Measurements from ENCODE around the gene ANKRD55.
"Not testable (repeated sequence)": the region's sequence is repeated elsewhere in the genome, so short reads cannot be mapped to it uniquely, and the experiment has no call there.

Gene ANKRD55

DNA sequence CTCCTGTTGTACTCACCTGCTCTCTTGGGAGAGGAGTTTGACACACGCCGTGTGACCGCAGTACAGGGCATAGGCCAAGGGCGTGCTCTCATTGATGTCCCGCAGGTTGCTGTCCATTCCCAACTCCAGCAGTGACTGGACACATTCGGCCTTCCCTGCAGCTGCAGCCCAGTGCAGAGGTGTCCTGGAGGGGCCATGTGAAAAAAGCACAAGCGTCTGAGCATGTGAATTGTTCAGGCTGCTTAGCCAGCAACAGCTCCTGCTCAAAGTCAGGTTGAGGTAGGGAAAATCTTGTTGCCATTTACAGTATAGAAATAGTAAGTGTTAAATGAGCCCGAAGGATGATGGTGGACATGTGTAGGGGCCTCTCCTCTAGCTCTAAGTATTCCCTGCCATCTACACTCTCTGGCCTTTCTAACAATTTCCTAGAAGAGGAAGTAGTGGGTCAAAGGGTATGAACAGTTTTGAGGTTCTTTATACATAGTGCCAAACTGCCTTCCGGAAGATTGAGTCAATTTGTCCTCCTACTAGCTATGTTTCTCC is 116.5 kb downstream of the ANKRD55 start:
- no peak overlapping the region for H3K27ac ChIP-seq
- H3K4me3 ChIP-seq = no peak overlapping the region

DNA sequence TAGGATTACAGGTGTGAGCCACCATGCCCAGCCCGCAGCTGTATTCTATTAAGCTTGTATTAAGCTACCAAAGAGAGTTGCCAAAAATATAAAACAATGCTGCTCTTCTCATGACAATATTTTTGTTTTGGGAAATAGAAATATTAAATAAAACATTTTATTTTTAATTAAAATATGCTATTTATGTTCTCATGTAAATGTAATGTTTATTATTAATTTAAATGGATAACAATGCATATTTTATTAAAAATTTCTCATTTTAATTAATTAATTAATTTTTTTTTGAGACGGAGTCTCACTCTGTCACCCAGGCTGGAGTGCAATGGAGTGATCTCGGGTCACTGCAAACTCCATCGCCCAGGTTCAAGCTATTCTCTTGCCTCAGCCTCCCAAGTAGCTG is 117.5 kb downstream of the ANKRD55 start:
- Histone ChIP-seq H3K27ac (no peak overlapping the region), H3K4me3 (no peak overlapping the region)

DNA sequence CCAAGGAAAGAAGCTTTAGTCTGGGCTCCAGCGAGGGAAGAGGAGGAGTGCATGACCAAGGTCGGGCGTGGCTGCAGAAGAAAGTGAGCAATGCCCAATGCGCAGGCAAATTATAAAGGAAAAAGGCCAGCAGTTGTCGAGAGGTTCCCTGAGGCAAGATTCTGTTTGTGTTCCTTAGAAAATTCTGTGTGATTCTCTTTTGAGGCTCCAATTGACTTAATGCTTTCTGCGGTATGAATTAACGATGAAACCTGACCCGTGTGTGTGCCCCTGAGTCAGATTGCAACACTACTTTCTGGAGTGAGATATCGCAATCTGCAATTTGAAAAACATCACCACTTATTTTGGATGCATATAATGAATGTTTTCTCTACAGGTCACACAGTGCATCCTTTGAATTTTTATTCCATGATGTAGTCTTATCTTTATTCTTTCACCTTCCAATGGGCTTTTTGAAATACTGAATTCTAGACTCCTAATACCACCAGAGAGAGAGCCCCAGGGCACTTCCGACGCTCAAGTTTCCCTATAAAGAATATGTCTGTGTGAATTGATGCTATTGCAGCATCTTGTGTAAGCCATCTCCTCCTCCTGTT is 120.5 kb downstream of the ANKRD55 start:
- H3K27ac ChIP-seq = no peak overlapping the region
- no peak overlapping the region for H3K4me3 ChIP-seq

DNA sequence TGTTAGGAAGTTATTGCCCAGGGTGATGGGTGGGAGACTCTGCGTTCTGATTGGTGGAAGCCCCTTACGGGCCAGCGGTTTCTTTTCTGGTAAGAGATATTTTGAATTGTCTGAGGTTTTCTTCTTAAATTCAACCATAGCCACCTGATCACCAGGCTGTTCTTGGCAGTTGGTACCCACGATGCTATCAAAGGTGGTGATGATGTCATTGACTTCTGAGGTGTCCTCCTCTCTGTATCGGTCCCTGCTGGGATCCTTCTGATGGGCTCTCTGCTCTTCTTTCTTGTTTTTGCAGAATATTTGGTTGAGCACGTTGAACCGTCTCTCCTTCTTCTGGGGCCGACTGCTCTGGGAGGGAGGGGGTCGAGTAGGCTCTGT is 121.7 kb downstream of the ANKRD55 start:
- no peak overlapping the region for H3K4me3 ChIP-seq

DNA sequence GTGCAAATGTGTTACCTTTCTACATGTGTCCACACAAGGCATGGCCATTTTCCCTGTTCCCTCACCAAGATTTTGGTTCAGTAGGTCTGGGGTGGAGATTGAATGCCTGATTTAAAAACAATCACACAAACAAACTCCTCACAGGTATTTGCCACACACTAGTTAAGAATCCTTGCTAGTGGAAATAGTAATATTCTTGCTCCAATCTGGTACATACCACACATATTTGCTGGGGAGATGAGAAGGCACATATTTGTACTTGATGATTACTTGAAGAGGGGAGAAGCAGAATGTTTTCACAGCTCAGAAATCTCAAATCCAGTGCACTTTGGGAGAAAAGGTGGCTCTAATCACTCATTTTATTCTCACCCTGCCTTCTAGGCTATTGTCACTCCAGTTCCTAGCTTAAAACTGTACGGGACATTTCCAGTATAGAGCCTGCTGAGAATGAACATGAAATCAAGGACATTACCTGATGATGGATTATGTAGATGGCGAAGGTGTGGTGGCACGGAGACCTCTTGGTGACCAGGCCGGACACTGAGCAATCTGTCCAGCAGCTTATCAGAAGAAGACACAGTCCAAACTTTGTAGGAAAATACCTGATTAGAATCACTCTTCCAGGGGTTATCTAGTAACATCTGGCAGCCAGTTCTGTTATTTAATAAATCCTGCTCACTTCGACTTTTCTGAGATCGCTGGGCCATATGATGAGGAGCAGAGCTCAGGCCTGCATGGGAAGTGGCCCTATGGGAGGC is 122.3 kb downstream of the ANKRD55 start:
- H3K4me3 ChIP-seq = no peak overlapping the region
- no peak overlapping the region for H3K27ac ChIP-seq

More for the DNA sequence above, 121.7 kb downstream of the ANKRD55 start:
- no peak overlapping the region for H3K27ac ChIP-seq

DNA sequence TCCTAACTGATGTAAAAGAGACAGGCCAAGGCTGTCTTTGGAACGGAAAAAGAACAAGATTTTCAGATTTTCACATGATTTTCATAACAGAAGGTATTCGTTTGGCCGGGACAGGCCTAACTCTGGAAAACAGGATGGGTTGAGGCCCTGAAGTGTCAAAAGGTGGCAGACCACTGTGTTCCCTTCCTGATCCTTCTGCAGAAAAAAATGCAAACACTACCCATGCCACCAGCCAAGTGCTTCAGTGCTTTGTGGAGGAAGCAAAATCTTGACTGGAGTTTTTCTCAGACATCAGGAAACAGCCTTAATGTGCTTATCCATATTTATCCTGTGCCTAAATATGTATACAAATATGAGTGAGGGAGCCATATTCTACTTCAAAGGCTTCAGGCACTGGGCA is 124.9 kb downstream of the ANKRD55 start:
- no peak overlapping the region for H3K27ac ChIP-seq

DNA sequence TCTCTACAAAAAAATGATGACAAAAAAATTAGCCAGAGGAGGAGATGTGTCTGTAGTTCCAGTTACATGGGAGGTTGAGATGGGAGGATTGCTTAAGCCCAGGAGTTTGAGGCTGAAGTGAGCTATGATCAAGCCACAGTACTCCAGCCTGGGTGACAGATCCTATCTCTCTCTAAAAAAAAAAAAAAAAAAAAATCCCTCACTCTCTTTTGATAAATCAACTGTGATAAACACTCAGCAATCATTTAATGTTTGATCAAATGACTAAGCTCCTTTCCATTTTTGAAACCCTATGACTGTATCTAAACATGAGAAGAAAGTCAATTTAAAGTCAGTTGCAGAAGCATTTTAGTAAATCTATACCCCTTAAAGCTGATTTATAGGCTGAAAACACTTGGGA is 126.3 kb downstream of the ANKRD55 start:
- no peak overlapping the region for H3K4me3 ChIP-seq

More for the DNA sequence above, 124.9 kb downstream of the ANKRD55 start:
- no peak overlapping the region for H3K4me3 ChIP-seq

DNA sequence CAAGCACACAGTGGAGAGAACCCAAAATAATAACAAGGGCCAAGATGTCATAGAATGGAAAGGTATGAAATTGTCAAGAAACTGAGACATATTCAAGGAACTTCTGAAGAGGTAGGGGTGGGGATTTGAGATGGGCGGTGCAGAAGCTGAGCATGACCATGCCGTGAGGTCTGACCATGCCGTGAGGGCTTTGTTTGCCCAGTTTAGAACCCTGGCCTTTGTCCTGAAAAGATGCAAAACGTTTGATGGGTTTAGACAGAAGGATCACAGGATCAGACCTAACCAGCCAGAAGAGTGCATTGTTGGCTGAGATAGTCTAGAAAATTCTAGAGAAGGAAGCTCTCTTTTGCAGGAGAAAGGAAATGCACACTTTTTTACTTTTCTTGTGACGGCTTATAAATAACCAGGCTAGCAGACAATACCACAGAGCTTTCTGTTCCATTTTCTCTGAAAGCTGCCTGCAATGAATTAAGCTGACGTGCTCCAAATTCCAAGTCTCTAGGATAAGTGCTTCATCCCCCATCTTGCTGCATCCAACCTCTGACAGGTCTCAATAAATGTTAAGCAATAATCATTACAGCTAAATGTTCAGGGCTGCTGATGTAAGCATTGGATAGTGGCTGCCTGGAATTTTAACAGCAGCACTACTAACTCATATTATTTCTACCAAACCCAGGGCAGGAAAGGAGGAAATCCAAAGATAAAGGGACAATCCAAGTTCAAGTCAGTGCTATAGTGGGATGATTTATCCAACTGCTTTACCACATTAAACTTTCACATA is 127.4 kb downstream of the ANKRD55 start:
- H3K27ac ChIP-seq = no peak overlapping the region
- H3K4me3 ChIP-seq = no peak overlapping the region

More for the DNA sequence above, 126.3 kb downstream of the ANKRD55 start:
- H3K27ac ChIP-seq = no peak overlapping the region

DNA sequence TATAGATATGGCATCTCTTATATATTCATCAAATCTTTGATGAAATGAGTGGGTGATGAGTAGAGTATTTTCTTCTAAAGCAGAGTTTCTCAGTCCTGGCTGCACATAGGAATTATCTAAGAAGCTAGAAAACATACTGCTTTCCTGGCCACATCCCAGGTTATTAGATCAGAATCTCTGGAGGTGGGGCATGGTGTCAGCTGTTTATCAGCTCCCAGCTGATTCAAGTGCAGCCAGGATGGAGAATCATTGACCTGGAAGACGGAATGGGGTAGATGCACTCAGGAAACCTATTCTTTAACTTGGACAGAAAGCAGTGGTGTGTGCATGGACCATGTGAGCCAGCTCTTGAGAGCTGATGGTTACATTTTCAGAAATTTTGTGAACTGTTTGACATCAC is 130.2 kb downstream of the ANKRD55 start:
- H3K27ac ChIP-seq = no peak overlapping the region
- H3K4me3 ChIP-seq = no peak overlapping the region

DNA sequence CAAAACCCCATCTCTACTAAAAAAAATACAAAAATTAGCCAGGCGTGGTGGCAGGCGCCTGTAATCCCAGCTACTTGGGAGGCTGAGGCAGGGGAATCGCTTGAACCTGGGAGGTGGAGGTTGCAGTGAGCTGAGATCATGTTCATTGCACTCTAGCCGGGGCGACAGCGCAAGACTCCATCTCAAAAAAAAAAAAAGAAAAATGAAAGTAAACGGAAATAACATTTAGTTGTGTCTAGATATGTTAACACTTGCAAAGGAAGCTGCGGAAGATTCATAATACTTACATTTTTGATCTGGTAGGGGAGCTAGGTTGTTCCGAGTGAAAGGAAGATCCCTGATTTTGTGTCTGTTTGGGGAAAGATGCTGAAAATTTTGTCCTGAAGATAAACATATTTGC is 130.9 kb downstream of the ANKRD55 start:
- not testable (repeated sequence) for H3K4me3 ChIP-seq, H3K27ac ChIP-seq

DNA sequence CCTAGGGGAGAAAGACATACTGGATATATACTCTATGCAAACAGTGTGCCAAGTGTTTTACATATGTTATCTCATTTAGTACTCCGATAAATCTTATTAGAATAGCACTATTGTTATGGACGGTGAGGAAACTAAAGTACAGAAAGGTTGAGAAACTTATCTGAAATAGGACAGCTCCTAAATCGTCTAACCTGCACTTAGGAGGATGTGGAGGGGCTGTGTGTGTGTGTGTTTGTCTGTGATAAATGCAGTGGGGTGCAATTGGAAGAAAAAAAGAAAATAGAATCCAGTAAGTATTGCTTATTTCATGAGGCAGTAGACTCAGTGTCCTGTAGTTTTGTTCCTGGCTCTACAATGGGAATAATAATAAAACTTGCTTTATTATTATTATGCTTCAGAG is 131.9 kb downstream of the ANKRD55 start:
- no peak overlapping the region for H3K4me3 ChIP-seq
- H3K27ac ChIP-seq = peak overlapping the region in 5 of 21 experiments; percentile 49 to 63 (median 60)

DNA sequence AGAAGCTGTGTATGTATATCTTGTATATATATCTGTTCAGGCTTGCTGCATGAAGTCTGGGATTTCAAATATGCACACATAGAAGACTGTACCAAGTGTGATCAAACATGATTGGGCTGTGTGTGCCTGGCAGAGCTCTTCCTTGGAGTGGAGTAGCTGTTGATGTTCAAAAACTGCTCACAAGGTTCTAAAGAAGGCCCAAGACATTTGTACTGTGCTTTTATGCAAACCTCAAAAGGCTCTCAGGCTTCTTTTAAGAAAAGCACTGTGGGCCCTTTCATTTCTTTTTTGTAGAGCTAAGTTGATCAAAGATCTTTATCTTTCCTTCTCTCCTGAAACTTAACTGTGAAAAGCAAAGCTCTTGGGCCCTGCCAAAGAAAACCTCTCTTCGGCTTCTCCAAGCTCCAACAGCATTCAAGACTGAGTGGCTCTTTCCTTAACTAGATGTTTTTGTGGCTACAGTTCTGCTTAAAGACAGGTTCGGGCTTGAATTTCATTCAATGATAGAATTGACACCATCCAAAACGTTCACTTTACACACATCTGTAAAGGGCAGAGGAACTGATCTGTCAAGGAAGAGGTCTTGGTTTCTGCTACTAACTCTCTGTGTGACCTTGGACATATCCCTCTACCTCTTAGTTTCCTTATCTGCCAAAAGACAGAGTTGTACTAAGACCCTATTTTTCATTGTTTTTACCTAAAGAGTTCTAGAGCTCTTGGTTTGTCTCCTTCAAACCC is 132.5 kb downstream of the ANKRD55 start:
- Histone ChIP-seq H3K4me3 (no peak overlapping the region), H3K27ac (peak overlapping the region in 12 of 21 experiments; percentile 4 to 67 (median 52))

DNA sequence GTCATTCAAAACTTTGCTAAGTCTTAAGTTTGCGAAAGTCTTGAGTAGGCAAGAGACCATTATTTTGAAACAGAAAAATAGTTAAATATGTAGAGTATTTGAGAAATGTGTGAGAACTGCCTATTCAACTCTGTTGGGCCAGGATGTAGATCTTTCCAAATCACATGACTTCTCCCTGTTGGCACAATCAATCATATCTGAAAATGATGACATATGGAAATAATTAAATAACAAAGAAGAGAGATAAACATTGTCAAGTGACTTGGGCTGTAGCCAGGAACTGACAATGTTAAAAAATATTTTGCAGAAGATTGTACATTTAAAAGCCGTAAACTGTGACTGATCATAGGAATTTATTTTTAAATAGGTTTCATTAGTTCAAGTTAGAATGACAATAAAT is 133.8 kb downstream of the ANKRD55 start:
- H3K27ac ChIP-seq = peak overlapping the region in 3 of 21 experiments; percentile 21 to 67 (median 63)
- H3K4me3 ChIP-seq = no peak overlapping the region

DNA sequence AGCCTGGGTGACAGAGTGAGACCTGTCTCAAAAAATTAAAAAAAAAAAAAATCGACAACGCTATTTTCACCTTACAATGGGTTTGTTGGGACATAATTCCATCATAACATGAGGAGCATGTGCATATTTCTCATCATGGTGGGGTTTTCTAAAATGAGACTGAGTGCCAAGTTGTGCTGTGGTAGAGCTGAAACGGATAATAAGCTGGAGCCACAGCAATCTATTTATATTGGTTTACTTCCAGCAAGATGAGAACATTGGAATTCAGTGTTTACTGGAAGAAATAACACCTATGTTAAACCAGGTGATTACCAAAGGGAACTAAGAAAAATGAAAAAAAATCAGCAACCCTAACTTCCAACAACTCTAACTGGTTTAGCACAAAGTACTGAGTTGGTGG is 136.1 kb downstream of the ANKRD55 start:
- Histone ChIP-seq H3K27ac (no peak overlapping the region), H3K4me3 (no peak overlapping the region)

DNA sequence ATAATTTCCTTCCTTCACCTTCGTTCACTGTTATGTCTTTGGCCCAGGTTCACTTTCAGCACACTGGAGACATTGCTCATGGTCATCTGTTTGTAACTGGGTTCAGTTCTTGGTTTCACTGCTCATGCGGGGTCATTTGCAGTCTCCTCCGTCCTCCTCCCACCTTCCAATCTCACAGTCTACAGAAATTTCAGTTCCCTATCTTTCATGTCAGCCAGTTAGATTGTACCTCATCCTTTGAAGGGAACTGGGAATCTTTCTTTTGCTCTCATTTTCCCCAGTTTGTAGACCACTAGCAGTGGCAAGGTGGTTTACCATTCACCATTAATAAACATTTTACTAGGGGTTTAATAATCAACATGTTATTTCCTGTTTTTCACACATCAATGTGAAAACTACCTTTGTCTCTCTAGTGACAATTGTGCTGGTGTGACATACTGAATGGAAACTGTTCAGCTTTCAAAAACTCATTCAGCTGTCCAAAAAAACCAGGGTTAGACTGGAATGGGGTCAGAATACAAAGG is 137.5 kb downstream of the ANKRD55 start:
- H3K4me3 ChIP-seq = no peak overlapping the region
- H3K27ac ChIP-seq = no peak overlapping the region

DNA sequence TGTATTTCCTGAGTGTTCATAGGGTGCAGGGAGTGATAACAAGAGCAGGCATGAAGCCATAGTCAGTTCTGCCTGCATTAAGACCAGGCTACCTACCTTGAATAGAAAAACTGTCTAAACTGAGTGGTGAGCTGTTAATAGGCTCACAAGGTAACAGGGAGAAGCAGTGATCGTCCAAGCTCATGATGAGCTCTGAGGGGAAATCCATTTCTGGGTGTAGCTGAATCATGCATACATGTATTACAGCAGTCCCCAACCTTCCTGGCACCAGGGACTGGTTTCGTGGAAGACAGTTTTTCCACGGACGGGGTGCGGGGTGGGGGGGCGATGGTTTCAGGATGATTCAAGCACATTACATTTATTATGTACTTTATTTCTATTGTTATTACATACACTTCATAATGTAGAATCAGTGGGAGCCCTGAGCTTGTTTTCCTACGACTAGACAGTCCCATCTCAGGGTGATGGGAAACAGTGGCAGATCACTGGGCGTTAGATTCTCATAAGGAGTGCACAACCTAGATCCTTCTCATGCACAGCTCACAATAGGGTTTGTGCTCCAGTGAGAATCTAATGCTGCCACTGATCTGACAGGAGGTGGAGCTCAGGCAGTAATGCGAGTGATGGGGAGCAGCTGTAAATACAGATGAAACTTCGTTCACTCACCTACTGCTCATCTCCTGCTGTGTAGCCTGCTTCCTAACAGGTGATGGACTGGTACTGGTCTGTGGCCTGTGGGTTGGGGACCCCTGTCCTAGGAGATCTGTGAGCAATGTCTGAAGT is 138.4 kb downstream of the ANKRD55 start:
- Histone ChIP-seq H3K4me3 (no peak overlapping the region), H3K27ac (no peak overlapping the region)

DNA sequence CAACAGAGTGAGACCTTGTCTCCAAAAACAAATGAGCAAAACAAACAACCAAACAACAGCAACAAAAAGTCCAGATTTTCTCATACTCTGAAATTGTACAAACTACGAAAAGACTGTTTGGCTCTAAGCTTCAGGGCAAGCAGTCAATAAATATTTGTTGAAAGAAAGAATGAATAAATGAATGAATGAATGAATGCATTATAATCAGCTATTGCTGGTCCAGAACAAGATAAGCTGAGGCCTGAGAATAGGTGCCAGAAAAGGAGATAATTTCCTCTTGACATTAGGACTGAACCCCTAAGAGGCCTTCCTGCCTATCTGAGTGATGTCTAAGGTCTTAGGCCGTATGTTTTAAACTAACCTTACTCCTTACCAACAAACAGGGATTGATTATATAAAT is 139.2 kb downstream of the ANKRD55 start:
- Histone ChIP-seq H3K4me3 (no peak overlapping the region), H3K27ac (no peak overlapping the region)

DNA sequence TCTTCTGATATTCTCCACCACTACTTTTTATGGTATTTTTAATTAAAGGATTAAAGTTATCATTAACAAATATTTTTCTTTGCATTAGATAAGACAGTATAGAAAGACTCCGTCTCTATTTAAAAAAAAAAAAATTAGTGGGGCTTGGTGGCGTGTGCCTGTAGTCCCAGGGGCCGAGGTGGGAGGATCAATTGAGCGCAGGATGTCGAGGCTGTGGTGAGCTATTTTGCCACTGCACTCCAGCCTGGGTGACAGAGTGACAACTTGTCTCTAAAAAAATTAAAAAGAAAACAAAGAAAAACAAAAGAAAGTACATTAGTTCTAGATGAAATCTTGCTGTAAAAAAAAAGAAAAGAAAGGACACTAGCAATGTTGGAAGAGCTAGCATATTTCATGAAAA is 141.0 kb downstream of the ANKRD55 start:
- H3K27ac ChIP-seq = no peak overlapping the region
- H3K4me3 ChIP-seq = no peak overlapping the region

DNA sequence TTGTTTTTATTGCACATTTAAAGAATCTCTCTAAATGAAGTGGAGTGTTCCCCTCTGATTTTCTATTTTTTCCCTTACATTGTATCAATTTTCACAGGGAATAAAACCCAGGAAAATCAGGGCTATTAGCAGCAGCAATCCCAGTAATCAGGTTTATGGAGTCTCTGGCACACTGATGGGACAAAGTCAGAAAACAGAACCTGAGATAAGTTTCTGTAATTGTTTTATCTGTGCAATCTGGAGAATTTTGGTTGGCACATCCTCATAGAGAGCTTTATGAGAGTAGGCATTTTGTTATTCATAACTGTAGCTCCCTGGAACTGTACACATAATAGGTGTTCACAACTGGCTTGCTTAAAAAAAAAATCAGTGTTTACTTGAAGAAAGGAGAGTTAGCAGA is 141.5 kb downstream of the ANKRD55 start:
- H3K4me3 ChIP-seq = no peak overlapping the region
- no peak overlapping the region for H3K27ac ChIP-seq
